Activated naive CD4-positive, alpha-beta T cell (primary cell): ENCODE data around the gene CHADL.
"Not testable (repeated sequence)": the region's sequence is repeated elsewhere in the genome, so short reads cannot be mapped to it uniquely, and the experiment has no call there.

Experiments used
- DNase-seq, 4 experiments: peaks; one replicate each; lab custom pipeline; 2025; lab: John Stamatoyannopoulos, UW

The CHADL gene, protein sequence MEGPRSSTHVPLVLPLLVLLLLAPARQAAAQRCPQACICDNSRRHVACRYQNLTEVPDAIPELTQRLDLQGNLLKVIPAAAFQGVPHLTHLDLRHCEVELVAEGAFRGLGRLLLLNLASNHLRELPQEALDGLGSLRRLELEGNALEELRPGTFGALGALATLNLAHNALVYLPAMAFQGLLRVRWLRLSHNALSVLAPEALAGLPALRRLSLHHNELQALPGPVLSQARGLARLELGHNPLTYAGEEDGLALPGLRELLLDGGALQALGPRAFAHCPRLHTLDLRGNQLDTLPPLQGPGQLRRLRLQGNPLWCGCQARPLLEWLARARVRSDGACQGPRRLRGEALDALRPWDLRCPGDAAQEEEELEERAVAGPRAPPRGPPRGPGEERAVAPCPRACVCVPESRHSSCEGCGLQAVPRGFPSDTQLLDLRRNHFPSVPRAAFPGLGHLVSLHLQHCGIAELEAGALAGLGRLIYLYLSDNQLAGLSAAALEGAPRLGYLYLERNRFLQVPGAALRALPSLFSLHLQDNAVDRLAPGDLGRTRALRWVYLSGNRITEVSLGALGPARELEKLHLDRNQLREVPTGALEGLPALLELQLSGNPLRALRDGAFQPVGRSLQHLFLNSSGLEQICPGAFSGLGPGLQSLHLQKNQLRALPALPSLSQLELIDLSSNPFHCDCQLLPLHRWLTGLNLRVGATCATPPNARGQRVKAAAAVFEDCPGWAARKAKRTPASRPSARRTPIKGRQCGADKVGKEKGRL

DNA sequence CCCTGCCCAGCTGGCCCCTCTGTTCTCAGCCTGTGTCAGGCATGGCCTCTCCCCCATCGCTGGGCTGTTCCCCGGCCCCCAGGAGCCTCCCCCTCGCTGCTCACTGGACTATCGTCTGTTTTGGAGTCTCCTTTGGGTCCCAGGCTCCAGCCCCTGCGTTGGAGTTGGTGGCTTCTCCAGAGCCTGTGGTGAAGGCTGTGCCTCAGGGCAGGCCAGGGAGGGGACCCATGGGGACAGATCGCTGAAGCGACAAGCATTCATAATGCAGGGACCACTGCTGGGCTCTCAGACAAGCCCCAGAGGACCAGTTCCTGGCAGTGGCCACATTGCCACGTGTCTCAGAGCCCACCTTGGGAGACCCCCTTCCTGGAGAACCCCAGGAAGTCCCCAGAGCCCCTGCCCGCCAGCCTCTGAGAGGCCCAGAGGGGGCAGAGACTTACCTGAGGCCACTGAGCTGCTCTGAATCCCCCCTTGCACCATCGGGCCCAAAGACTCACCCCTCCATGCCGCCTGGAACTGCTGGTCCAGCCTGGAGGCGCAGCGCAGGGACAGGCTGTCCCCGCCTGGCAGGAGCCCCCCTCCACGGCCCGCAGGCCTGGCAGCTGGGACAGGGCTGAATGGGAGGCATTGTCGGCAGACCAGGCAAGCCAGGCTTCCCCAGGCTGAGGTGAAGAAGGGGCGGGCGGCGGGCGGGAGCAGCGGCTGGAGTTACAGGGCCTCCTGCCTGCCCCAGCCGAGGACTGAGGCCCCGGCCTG, at the start of gene CHADL:
TSS of gene CHADL (minus strand) at position 555 of the 756 bp plus-strand sequence. CDS start at position 505, 50 bp downstream.
- DNase-seq: no peak

DNA sequence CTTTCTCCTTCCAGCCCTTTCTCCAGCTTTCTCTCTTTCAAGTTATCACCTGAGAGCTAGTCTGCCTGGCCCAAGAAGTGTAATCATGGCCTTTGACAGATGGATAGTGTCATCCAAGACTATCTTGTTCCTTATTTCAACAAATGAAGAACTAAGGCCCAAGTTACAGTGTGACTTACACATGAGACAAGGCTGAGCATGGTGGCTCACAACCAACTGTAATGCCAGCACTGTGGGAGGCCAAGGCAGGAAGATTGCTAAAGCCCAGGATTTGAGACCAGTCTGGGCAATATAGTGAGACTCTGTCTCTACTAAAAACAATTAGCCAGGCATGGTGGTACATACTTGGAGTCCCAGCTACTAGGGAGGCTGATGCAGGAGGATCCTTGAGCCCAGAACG, 48.9 kb upstream of the CHADL start:
- DNase-seq: no peak

DNA sequence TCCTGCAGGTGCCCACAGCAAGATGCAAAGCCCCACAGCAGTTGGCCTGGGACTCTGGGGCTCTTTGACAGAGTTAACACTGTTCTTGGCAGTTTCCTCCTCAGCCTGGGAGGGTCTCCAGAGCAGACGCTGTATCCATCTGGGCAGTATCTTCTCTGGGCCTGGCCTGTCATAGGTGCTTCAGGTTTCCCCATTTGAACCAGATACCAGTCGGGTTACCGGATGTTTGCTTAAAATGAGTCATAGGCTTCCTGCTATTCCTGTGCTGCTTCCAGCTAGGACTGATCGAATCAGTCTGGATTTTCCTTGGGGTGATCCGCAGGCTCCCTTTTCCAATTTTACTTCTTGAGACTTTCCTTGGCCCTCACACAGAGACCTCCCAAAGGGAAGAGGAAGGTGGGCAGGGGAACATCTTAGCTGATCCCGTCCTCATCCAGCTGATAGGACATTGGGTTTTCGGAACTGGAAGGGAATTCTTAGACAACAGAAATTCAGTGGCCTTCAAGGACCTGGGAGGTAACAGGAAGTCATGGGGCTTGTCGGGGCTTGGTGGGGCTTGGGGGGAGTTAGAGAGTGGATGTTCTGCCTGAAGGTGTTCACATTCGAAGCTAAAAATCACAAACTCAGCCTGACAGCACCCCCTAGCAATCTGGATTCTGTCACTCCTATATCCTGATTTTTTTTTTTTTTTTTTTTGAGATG, 47.7 kb upstream of the CHADL start:
- no peak for DNase-seq

DNA sequence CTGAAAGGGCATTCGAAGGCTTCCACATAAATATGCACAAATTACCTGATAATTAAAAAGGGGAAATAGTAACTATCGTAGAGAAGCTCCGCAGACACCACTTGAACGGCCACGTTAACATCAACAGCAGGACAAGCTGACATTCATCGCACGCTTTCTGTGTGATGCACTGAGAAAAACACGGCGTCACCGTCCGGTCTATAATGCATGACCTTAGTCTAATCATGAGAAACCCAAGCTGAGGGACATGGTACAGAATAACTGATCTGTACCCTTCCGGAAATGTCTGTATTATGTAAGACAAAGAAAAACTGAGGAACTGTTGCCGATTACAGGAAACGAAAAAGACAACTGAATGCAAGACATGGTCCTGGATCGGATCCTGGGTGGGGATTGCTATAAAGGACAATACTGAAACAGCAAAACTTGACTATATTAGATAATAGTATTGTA, 45.9 kb upstream of the CHADL start:
- peak in 3 of 4 experiments; percentile 8 to 39 (median 36) for DNase-seq

DNA sequence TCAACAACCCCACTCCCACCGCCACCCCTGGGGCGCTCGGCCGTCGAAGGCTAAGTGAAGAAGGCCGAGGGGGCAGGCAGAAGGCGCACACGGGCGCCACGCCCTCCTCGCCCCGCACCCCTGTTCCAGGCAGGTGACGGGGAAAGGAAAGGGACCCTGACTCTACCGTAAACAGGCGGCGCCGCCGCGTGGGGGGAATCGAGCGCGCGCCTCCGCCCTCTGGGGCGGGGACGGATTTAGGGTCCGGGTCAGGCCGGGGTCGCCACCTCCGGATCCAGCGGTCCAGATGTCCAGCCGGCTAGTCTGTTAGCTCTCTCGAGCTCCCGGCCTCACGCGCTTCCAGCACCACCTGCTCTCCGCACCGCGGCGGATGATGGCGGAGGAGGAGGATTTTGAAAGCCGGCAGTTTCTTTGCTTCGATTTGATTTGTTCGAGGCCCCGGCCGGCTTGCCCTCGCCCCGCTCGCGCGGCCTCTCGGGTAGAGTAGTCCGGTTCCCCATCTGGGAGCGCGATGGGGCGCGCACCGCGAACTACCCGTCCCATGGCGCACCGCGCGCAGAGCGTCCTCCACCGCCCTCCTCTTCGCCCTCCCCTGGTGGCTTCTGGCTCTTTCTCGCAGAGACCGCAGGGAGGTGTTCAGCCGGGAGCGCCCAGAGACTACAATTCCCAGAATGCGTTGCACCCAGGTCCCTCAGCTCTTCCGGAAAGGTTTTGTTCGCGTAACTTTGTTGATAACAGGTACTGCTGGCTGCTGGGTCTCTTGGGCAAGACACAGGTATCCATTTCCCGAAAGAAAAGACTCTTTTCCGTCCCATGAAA, 45.3 kb upstream of the CHADL start, which contains the start of gene RANGAP1:
TSS of gene RANGAP1 (minus strand) at position 368 of the 819 bp plus-strand sequence. CDS start 5,143 bp downstream, outside the sequence.
- DNase-seq: peak; percentile 92 to 98 (median 95)

DNA sequence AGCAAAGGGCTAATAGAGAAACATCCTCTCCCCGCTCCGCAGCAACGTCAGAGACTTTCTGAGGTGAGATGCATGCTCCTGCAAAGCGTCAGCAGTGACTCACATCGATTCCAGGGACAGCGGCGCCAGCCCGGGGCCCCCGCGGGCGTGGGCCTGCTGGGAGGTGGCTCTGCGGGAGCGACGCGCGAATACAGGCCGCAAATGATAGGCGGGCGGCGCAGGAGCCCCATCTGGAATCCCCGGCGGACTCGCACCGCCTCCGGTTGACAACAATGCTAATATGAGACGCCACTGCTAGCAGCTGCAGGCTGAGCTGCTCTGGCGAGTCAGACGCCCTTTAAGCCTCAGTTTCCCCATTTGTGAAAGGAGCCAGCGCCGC, 44.7 kb upstream of the CHADL start:
- peak; percentile 49 to 74 (median 70) for DNase-seq

DNA sequence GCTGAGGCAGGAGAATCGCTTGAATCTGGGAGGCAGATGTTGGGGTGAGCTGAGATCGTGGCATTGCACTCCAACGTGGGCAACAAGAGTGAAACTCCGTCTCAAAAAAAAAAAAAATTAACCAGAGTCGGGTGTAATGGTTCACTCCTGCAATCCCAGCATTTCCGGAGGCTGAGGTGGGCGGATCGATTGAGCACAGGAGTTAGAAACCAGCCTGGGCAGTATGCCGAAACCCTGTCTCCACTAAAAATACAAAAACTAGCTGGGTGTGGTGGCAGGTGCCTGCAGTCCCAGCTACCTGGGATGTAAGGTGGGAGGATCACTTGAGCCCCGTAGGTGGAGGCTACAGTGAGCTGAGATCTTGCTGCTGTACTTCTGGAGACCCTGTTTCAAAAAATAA, 43.7 kb upstream of the CHADL start:
- no peak for DNase-seq

DNA sequence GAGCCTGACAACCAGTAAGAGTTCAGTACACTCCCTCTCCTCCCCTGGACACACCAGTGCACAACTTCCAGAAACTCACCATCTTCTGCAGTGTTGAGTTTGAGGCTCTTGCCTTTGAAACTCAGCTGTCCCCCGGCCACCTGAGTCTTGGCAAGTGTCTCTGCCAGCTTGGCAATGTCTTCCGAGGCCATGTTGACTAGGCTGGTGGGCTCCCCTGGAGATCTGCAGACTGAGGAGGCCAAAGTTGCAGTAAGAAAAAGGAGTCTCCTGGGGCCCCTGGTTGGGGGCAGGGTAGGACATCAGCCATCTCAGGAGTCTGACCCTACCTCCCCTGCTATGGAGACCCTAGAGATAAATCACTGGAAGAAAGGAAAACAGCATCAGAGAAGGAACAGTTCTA, 40.1 kb upstream of the CHADL start:
- no peak for DNase-seq

DNA sequence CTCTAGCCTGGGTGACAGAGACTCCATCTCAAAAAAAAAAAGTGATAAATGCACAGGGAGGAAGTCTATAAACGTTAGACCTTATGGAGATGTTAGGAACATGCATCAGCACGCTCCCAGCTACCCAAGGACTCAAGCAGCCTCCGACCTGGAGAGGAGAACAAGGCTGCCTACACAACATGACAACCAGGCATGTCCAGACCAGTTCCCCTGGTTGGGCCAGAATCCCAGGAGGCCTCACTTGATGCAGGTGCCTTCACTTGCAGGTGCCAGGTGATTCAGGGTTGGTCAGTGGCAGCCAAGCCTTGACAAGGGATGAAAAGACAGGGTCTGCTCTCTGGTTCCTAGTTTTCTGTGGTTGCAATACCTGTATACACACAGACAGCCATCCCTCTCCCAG, 39.3 kb upstream of the CHADL start:
- no peak for DNase-seq

DNA sequence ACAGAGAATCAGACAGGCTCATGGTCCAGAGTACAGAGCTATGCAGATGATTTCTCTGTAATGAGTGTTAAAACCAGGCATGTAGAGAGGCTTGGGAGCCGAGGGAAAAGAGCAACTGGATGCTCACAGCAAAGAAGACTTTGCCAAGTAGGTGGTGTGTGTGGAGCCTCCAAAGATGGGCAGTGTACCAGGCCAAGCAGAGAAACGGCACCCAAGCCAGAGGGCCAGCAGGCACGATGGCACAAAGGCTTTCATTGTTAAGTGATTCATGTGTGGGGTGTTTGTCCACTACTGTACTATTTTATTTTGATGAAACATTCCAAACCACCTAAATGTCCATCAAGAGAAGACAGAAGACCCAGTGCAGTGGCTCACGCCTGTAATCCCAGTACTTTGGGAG, 34.1 kb upstream of the CHADL start:
- DNase-seq: no peak

DNA sequence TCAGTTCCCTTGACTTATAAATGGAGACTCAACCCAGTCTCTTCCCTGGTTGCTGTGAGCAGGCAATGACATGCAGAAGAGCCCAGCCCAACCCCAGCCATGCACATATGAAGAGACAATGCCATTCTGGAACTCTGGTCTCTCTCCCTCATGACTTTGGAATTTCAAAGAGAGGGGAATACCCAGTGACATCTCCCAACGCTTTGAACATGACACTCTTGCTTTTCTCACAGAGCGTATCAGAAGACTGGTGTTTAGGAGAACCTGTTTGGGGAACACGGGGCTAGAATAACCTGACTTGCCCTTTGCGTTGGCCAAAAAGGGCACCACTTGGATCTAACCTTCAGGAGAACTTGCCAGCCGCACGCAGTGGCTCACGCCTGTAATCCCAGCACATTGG, 32.4 kb upstream of the CHADL start:
- no peak for DNase-seq

DNA sequence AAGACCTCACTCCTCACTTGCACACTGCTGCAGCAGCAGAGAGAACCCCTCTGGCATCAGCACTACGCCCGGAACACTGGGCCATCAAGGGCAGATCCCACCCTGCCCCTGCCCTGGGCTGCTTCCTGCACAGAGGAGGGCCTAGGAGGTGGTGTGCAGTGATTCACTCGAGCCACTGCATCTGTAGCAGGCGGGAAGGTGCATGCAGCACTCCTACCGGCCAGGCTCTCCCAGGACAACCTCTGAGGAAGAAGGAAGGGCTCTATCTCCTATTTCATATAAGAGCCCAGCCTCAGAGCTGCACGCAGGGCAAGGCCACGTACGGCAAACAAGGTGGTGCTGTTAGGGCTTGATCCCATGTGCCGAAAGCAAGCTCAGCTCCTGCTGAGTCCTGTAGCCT, 31.1 kb upstream of the CHADL start:
- no peak for DNase-seq

DNA sequence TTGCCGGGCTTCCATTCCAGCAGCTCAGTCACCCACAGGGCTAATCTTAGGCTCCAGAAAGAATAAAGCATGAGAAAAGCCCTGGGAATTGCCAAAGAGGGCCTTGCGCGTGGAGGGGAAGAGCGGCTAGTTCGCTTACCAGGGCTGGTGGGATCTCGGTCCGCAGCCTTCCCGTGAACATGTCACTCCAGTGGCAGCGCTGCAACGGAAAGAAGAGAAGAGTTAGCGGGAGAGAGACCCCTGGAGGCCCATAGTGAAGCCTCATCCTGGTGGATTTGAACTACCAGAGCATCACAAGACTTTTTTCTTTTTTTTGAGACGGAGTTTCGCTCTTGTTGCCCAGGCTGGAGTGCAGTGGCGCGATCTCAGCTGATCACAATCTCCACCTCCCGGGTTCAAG, 27.2 kb upstream of the CHADL start:
- DNase-seq: no peak

DNA sequence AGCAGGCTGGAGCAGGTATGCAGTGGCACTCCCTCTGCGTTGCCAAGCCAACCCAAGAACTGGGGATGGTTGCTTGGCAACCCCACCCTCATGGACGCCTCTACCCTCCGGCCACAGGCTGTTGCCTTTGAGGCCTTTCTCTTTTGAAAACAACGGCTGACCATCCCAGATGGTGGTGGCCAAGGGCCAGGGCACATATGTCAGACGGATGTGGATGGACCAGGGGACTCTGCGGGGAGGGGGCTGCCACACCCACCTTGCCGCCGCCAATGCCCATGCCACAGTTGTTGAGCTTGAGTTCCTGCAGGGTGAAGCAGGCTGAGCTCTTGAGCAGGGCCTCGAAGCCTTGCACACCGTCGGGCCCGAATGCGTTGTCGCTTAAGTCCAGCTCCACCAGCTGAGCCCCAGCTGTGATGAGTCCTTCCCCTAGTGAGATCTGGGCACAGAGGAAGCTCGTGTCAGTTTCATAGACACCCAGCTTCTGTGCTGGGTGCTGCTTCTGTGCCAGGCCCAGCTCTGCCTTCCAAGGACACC, 23.7 kb upstream of the CHADL start:
- no peak for DNase-seq

DNA sequence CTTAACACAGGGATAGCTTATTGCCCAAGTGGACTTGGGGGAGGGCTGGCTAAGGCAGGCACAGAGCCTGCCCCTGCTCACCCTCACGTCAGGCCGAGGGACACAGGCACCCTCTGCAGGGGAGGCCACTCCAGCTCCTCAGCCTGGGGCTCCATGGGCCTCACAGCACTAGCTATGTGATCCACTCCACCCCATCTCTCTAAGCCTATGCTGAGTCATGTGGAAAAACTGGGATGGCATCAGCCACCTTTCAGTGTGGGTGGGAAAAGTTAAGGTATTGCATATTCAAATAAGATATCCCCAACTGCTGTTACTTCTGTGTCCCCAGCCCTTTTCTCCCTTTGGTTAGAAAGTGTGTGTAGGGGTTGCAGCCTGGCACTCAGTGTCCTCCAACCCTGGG, 23.0 kb upstream of the CHADL start:
- no peak for DNase-seq

DNA sequence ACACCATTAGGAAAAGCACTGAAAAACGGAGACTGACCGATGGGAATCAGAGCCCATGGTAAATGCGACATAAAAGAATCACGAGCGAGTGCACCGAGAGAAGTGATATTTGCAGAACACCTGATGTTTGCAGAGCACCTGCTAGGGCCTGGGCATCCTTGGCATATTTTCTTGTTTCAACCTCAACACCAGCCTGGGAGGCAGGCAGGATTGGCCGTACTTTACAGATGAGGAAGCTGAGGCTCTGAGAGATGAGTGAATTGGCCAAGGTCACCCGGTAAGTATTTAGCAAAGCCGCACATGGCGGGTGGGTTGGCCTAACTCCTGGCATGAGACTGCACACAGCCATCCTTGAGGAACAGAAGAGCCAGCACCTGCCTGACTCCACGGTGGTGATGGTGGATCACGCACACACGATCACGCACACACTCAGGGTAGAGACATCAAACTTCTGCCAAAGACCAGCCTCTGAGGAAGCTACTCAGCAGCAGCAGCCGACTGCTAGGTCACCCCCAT, 21.6 kb upstream of the CHADL start:
- DNase-seq: no peak

DNA sequence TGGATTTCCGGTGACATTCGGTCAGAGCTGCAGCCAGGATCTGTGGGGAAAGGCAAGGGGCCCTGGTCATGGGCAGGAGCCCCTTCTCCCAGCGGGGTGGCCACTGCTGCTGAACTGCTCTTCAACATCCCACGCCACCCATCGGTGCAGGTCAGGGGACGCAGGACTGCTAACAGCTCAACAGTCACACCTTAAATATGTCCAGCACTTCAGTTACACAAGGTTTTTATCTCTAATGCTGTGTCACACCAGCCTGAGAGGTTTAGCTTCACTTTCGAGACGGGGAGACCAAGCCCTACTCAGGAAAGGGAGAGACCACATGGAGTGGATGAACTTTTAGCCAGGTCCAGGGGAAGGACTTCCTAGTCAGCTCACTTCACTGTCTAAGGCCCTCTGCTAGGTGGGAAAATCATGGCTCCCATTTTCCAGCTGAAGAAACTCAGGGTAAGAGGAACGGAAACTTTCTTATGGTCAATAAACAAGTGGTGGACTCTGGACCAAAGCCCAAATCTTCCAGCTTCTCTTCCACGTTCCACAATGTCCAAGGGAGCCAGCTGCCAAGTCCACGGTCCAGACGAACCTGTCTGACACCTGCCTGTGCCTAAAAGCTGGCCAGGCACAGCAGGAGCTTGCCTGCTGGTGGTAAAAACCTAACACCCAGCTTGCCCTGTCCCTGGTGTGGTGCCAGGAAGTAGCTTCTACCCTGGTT, 21.0 kb upstream of the CHADL start:
- no peak for DNase-seq

DNA sequence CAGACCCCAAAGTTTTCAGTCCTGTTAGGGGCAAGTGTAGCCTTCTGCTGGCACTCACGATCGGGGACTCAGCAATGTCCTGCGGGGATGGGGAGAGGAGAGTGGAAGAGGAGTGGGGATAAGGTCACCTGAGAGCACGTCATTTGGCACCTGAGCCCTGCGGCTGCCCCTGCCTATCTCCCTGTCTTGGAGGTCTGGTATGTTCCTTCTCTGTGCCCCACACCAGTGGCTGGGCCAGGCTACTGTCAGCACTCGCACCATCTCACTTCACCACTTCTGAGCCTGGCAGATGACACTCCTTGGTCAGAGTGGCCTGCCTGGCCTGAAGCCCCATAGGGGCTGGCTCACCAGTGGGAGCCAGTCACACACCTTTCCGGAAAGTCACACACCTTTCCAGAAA, 20.1 kb upstream of the CHADL start:
- no peak for DNase-seq

DNA sequence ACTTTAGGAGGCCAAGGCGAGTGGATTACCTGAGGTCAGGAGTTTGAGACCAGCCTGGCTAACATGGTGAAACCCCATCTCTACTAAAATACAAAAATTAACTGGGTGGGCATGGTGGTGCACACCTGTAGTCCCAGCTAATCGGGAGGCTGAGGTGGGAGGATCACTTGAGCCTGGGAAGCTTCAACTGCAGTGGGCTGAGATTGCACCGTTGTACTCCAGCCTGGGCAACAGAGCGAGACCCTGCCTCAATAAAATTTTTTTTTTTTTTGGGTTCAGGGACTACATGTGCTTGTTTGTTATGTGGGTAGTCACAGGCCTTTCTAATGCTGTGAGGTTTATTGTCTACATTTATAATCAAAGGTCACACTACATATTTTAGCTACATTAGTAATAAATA, 19.0 kb upstream of the CHADL start:
- DNase-seq: not testable (repeated sequence)

DNA sequence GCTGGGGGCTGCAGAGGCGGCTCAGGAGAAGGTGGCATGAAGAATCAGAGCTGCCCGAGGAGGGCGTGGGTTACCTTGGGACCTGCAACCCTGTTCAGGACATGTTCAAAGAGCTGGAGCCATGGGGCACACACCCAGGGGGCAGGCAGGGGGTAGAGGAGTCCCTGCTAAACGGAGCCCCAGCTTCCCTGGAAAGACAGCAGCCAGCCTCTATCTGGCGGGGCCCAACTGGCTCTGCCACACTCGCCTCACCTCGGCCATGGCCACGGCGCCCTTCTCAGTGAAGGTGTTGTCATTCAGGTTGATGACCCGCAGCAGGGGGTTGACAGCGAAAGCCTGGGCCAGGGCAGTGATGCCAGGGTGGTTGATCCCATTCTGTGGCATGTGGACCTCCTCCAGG, 17.0 kb upstream of the CHADL start:
- no peak for DNase-seq
